ENCODE measurements around the gene EPHB2. TPM values are rescaled to one million over a fixed set of nuclear protein-coding genes. Genes with fewer than 3 reads are reported as not detected.

Gene EPHB2
- total RNA-seq, 1 donor from 2014 or later: 40.3 TPM

DNA sequence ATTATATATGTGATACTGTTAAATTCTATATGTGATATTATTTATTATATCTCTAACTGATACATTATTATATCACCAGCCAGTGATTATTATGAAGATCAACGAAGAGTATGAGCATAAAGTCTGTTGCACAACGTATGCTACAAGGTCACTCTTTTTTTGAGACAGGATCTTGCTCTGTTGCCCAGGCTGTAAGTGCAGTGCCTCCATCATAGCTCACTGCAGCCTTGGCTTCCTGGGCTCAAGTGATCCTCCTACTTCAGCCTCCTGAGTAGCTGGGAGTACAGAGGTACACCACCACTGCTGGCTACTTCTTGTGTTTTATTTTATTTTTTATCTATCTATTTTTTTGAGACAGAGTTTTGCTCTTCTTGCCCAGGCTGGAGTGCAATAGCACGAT lies 14.0 kb upstream of the EPHB2 start:
- no peak overlapping the region for H3K27ac Mint-ChIP-seq
- H3K27me3 Mint-ChIP-seq: no peaks in the 10 kb centered on the region
- no peaks in the 10 kb centered on the region for H3K36me3 Mint-ChIP-seq

DNA sequence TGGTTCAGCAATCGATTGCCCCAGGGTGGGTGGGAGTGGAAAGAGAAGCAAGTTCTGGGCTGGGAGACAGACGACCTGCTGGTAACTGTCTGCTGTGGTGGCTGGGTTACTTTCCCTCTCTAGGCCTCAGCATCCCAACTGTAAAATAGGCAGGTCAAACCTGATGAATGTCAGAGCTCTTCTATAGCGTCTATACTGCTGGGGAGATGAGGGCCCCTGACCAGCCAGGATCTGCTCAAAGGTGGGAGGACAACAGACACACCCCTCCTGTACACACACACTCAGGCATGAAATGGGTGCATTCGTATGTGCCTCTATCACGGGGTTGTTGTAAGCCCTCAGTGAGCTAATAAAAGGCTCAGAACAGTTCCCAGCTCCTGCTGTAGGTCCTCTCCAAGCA lies 12.7 kb upstream of the EPHB2 start:
- Mint-ChIP-seq H3K4me3 (no peak overlapping the region), H3K27me3 (peaks cover 4% of the 10 kb centered on the region), H3K27ac (no peak overlapping the region), H3K4me1 (ENCODE audit: unreplicated experiment) (peaks cover 5% of the 10 kb centered on the region), H3K36me3 (no peaks in the 10 kb centered on the region), H3K9me3 (no peaks in the 10 kb centered on the region)
- DNase-seq (ENCODE audit: extremely low spot score, unreplicated experiment): no peak
- TF ChIP-seq, protein P1, sequence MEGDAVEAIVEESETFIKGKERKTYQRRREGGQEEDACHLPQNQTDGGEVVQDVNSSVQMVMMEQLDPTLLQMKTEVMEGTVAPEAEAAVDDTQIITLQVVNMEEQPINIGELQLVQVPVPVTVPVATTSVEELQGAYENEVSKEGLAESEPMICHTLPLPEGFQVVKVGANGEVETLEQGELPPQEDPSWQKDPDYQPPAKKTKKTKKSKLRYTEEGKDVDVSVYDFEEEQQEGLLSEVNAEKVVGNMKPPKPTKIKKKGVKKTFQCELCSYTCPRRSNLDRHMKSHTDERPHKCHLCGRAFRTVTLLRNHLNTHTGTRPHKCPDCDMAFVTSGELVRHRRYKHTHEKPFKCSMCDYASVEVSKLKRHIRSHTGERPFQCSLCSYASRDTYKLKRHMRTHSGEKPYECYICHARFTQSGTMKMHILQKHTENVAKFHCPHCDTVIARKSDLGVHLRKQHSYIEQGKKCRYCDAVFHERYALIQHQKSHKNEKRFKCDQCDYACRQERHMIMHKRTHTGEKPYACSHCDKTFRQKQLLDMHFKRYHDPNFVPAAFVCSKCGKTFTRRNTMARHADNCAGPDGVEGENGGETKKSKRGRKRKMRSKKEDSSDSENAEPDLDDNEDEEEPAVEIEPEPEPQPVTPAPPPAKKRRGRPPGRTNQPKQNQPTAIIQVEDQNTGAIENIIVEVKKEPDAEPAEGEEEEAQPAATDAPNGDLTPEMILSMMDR (conservative IDR thresholded peaks at IDR 0.05): no peak

More for the DNA sequence above, 14.0 kb upstream of the EPHB2 start:
- DNase-seq (ENCODE audit: extremely low spot score, unreplicated experiment): no peak
- Mint-ChIP-seq H3K4me3 (no peak overlapping the region), H3K4me1 (ENCODE audit: unreplicated experiment) (peaks cover 5% of the 10 kb centered on the region), H3K9me3 (no peaks in the 10 kb centered on the region)
- TF ChIP-seq, protein P1 (conservative IDR thresholded peaks at IDR 0.05): no peak

GRCh38 chr1:22699681-22700520 lies 10.7 kb upstream of the EPHB2 start:
- peaks cover 5% of the 10 kb centered on the region for H3K4me1 Mint-ChIP-seq (ENCODE audit: unreplicated experiment)
- TF ChIP-seq, protein P1 (conservative IDR thresholded peaks at IDR 0.05): no peak
- no peaks in the 10 kb centered on the region for H3K9me3 Mint-ChIP-seq
- no peaks in the 10 kb centered on the region for H3K36me3 Mint-ChIP-seq
- H3K27me3 Mint-ChIP-seq: peaks cover 4% of the 10 kb centered on the region
- no peak for DNase-seq (ENCODE audit: extremely low spot score, unreplicated experiment)
- H3K4me3 Mint-ChIP-seq: no peak overlapping the region
- no peak overlapping the region for H3K27ac Mint-ChIP-seq

GRCh38 chr1:22702296-22703085 lies 8.1 kb upstream of the EPHB2 start:
- H3K27ac Mint-ChIP-seq: peak overlapping the region; percentile 77
- H3K27me3 Mint-ChIP-seq: peaks cover 4% of the 10 kb centered on the region
- H3K9me3 Mint-ChIP-seq: no peaks in the 10 kb centered on the region
- TF ChIP-seq, protein P1 (conservative IDR thresholded peaks at IDR 0.05): no peak
- DNase-seq (ENCODE audit: extremely low spot score, unreplicated experiment): no peak
- H3K4me3 Mint-ChIP-seq: no peak overlapping the region
- peaks cover 5% of the 10 kb centered on the region for H3K4me1 Mint-ChIP-seq (ENCODE audit: unreplicated experiment)
- no peaks in the 10 kb centered on the region for H3K36me3 Mint-ChIP-seq

DNA sequence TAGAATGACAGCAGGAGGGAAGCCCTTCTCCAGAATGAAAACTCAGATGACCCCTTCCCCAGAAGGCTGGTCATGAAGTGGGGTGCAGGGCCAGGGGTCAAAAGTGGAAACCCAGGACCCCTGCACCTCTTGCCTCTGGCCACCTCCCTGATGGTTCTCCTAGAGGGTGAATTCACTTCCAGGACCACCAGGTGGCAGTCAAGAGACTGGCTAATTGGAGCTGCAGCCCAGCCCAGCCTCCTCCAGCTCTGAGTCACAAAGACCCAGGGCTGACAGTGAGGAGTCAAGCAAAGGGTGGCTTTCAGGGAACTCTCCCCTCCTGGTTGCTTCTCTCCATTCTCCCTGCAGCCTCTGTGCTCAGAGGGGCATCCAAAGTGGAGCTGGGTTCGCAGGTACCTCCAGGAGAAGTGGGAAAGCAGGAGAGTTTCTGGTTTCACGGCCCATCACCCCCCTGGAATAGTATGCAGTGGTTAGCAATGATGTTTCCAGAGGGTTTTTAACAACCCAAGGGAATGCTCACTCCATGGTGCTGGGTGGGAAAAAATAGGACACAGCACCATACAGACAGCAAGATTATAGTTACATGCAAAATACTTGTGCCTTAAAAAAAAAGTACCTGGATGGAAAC lies 6.1 kb upstream of the EPHB2 start:
- TF ChIP-seq, protein P1 (conservative IDR thresholded peaks at IDR 0.05): peak; percentile 94
- Mint-ChIP-seq H3K4me1 (ENCODE audit: unreplicated experiment) (peaks cover 13% of the 10 kb centered on the region), H3K4me3 (no peak overlapping the region), H3K27ac (no peak overlapping the region), H3K27me3 (peaks cover 4% of the 10 kb centered on the region), H3K36me3 (no peaks in the 10 kb centered on the region), H3K9me3 (no peaks in the 10 kb centered on the region)
- DNase-seq (ENCODE audit: extremely low spot score, unreplicated experiment): peak; percentile 81

Data from type B pancreatic cell (in vitro differentiated cells).